Natural killer cell (primary cell): Measurements from ENCODE around the gene PDE11A. TPM values are rescaled to one million over a fixed set of nuclear protein-coding genes. Genes with fewer than 3 reads are reported as not detected.

Experiments used
- ATAC-seq, 3 donors: fragments of 150-1000 bp in 2 of 3; fragments of 200-7000 bp in 1 of 3; cut with Tn5 transposase; 1 replicate in 1 of 3; 2 replicates in 2 of 3; pipeline ENCODE4 v1.10.0; 2021; ENCODE audit warnings: mild to moderate bottlenecking in 2 of 3, moderate library complexity in 2 of 3
- DNase-seq, 2 donors: peaks; one replicate each; pipeline versions ENCODE4 v3.0.0 to v3.0.0-alpha.2; 2013 to 2021; ENCODE audit warnings: mixed read lengths in 1 of 2
- H3K27ac ChIP-seq: one replicate; pipeline ENCODE4 v1.5.1; 2013; ENCODE audit warnings: mild to moderate bottlenecking, low read length
- H3K27me3 ChIP-seq: one replicate; pipeline ENCODE4 v1.6.1; 2013; ENCODE audit warnings: low read length; ENCODE audit not compliant: control insufficient read depth, insufficient read depth
- H3K36me3 ChIP-seq: one replicate; pipeline ENCODE4 v1.6.1; 2013; ENCODE audit warnings: low read length; ENCODE audit not compliant: control insufficient read depth, insufficient read depth
- H3K4me1 ChIP-seq: one replicate; pipeline ENCODE4 v1.6.1; 2013; ENCODE audit warnings: low read length; ENCODE audit not compliant: control insufficient read depth, insufficient read depth
- H3K4me3 ChIP-seq: one replicate; pipeline ENCODE4 v1.5.1; 2013; ENCODE audit warnings: low read length
- H3K9me3 ChIP-seq: one replicate; pipeline ENCODE4 v1.6.1; 2013; ENCODE audit warnings: low read length; ENCODE audit not compliant: control insufficient read depth, insufficient read depth
- H3K27ac Mint-ChIP-seq, 2 donors: one replicate each; pipeline ENCODE4 v1.8.0; 2022; ENCODE audit warnings: mild to moderate bottlenecking in 2 of 2, mixed read lengths in 2 of 2, moderate library complexity in 1 of 2
- H3K27me3 Mint-ChIP-seq, 2 donors: one replicate each; pipeline ENCODE4 v1.8.0; 2022; ENCODE audit warnings: low read depth in 2 of 2, mixed read lengths in 2 of 2
- H3K36me3 Mint-ChIP-seq: one replicate; pipeline ENCODE4 v1.8.0; 2022; ENCODE audit warnings: mixed read lengths
- H3K4me1 Mint-ChIP-seq, 2 donors: one replicate each; pipeline ENCODE4 v1.8.0; 2022; ENCODE audit warnings: mixed read lengths in 2 of 2
- H3K4me3 Mint-ChIP-seq: one replicate; pipeline ENCODE4 v1.8.0; 2022; ENCODE audit warnings: mild to moderate bottlenecking, moderate library complexity, mixed read lengths
- H3K9me3 Mint-ChIP-seq, 2 donors: one replicate each; pipeline ENCODE4 v1.8.0; 2022; ENCODE audit warnings: mixed read lengths in 2 of 2
- CTCF ChIP-seq: fragments of 200-600 bp; IDR thresholded peaks from one replicate; pipeline ENCODE4 v1.8.0; 2022; ENCODE audit warnings: antibody characterized with exemption
- WGBS: methylation state at CpG from one replicate; pipeline ENCODE4 v1.1.7; 2013; ENCODE audit warnings: missing lambda C conversion rate; ENCODE audit not compliant: insufficient coverage; 5-methylcytosine and 5-hydroxymethylcytosine counted together
- intact Hi-C: fragments of 100-400 bp; cut with micrococcal nuclease; formaldehyde crosslinking; loops from one replicate; pipeline ENCODE4 v1.14.2; 2022
- total RNA-seq, 4 donors: library from RNA; stranded (reverse); fragments of 120-200 nt in 1 of 4; gene quantifications; one replicate each; pipeline versions ENCODE4 v1.2.3 to v1.2.4, GENCODE V29; 2013 to 2022

The PDE11A gene
- total RNA-seq, 3 donors from 2014 or later (not counting 1 experiment from before 2014, with no cell fraction given): not detected

- 78% methylated on average over 2 of the region's 2 CpGs for WGBS
- Mint-ChIP-seq H3K27me3 (peaks cover 0 to 12% of the 10 kb centered on the region in 2 donors), H3K4me1 (no peaks in the 10 kb centered on the region), H3K36me3 (no peaks in the 10 kb centered on the region), H3K9me3 (no peaks in the 10 kb centered on the region), H3K4me3 (no peak overlapping the region), H3K27ac (no peak overlapping the region)
- intact Hi-C loops: no loop called here
- DNase-seq (no peak), ATAC-seq (no peak)
- Histone ChIP-seq H3K9me3 (no peaks in the 10 kb centered on the region), H3K4me3 (no peak overlapping the region), H3K27me3 (no peaks in the 10 kb centered on the region), H3K4me1 (no peaks in the 10 kb centered on the region), H3K27ac (no peak overlapping the region), H3K36me3 (no peaks in the 10 kb centered on the region)
- no peak for TF ChIP-seq CTCF
Measured at GRCh38 chr2:177746358-177746757, 326.2 kb downstream of the PDE11A start.

- intact Hi-C loops: no loop called here
- H3K27me3 Mint-ChIP-seq: peaks cover 0 to 8% of the 10 kb centered on the region in 2 donors
- no peaks in the 10 kb centered on the region for H3K9me3 Mint-ChIP-seq
- Histone ChIP-seq H3K27ac (no peak overlapping the region), H3K4me3 (no peak overlapping the region), H3K36me3 (no peaks in the 10 kb centered on the region), H3K9me3 (no peaks in the 10 kb centered on the region), H3K27me3 (no peaks in the 10 kb centered on the region), H3K4me1 (no peaks in the 10 kb centered on the region)
- no peak overlapping the region for H3K4me3 Mint-ChIP-seq
- H3K4me1 Mint-ChIP-seq: no peaks in the 10 kb centered on the region
- no peaks in the 10 kb centered on the region for H3K36me3 Mint-ChIP-seq
- no peak overlapping the region for H3K27ac Mint-ChIP-seq
- TF ChIP-seq CTCF: no peak
- ATAC-seq: no peak
- DNase-seq: no peak
- WGBS: 88% methylated on average over 1 of the region's 1 CpG
Measured at GRCh38 chr2:177745531-177745930, 327.0 kb downstream of the PDE11A start.

GRCh38 chr2:177742851-177743250, 329.7 kb downstream of the PDE11A start:
- Mint-ChIP-seq H3K27ac (no peak overlapping the region), H3K4me3 (no peak overlapping the region), H3K27me3 (peaks cover 0 to 8% of the 10 kb centered on the region in 2 donors), H3K36me3 (no peaks in the 10 kb centered on the region), H3K9me3 (no peaks in the 10 kb centered on the region), H3K4me1 (no peaks in the 10 kb centered on the region)
- DNase-seq (no peak), ATAC-seq (no peak)
- intact Hi-C loops: no loop called here
- WGBS: 90% methylated on average over 3 of the region's 3 CpGs
- no peak for TF ChIP-seq CTCF
- Histone ChIP-seq H3K4me1 (no peaks in the 10 kb centered on the region), H3K27ac (no peak overlapping the region), H3K4me3 (no peak overlapping the region), H3K36me3 (no peaks in the 10 kb centered on the region), H3K27me3 (no peaks in the 10 kb centered on the region), H3K9me3 (no peaks in the 10 kb centered on the region)

- Histone ChIP-seq H3K9me3 (no peaks in the 10 kb centered on the region), H3K36me3 (no peaks in the 10 kb centered on the region), H3K4me1 (no peaks in the 10 kb centered on the region), H3K27ac (no peak overlapping the region), H3K4me3 (no peak overlapping the region), H3K27me3 (no peaks in the 10 kb centered on the region)
- Mint-ChIP-seq H3K4me3 (no peak overlapping the region), H3K27ac (no peak overlapping the region), H3K36me3 (no peaks in the 10 kb centered on the region), H3K4me1 (no peaks in the 10 kb centered on the region), H3K9me3 (no peaks in the 10 kb centered on the region), H3K27me3 (peaks cover 0 to 8% of the 10 kb centered on the region in 2 donors)
- DNase-seq (no peak), ATAC-seq (no peak)
- 91% methylated on average over 2 of the region's 2 CpGs for WGBS
- intact Hi-C loops: no loop called here
- no peak for TF ChIP-seq CTCF
Measured at GRCh38 chr2:177741866-177742265, 330.7 kb downstream of the PDE11A start.
